GM21515 (cell line): Measurements from ENCODE around the gene HYAL3.
"Not testable (repeated sequence)": the region's sequence is repeated elsewhere in the genome, so short reads cannot be mapped to it uniquely, and the experiment has no call there.

Experiments
- ATAC-seq: cut with Tn5 transposase; IDR thresholded peaks from one replicate; pipeline ENCODE4 v1.9.1; 2021; ENCODE audit not compliant: unreplicated experiment

Gene HYAL3

DNA sequence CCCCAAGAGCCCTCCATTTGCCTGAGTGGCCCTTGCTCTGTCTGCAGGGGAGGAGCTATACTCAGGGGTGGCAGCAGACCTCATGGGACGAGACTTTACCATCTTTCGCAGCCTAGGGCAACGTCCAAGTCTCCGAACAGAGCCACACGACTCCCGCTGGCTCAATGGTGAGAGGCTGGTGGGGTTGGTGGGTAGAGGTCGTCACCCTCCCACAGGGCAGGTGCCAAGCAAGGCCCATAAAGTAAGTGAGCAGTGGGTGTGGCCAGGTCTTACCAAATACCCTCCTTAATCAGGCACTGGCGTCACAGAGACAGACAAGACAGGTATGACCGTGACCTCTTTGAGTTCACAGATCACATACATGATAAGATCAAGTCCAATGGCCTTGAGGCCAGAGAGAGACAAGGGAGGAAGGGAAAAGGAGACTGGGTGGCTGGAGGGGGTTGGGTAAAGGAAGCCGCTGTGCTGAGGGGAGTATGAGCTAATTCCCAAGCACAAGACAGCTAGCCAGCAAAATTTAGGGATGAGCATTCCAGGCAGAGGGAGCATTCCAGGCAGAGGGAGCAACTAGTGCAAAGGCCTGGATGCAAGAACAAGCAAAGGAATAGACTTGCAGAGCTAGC is 27.8 kb downstream of the HYAL3 start:
- ATAC-seq, result no peak

DNA sequence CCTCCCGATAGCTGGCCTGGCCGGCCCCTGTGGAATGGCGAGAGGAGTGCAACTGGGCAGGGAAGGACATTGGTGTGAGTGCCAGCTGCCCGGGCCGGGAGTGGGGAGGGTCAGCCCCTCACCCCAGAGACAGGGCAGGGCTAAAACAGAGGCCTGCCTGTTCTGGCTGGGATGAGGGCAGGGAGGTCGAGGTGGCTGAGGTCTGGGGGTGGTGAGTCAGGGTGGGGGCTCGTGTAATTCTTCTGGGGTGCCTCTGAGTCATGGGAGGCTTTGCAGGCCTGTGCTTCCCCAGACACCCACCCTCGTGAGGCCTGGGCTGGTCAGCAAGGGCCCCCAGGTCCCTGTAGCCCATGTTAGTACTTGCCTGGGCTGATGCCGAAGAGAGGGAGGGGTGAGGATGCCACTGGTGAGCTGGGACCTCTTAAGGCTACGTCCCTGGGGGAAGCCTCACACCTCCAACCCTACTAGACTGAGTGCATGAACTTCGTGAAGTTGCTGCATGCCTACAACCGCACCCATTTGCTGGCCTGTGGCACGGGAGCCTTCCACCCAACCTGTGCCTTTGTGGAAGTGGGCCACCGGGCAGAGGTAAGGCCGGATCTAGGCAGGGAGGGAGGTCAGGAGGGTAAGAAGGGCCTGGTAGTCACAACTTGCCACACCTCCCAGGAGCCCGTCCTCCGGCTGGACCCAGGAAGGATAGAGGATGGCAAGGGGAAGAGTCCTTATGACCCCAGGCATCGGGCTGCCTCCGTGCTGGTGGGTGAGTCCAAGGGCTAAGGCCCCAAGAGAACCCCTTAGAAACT is 28.6 kb downstream of the HYAL3 start:
- no peak for ATAC-seq

DNA sequence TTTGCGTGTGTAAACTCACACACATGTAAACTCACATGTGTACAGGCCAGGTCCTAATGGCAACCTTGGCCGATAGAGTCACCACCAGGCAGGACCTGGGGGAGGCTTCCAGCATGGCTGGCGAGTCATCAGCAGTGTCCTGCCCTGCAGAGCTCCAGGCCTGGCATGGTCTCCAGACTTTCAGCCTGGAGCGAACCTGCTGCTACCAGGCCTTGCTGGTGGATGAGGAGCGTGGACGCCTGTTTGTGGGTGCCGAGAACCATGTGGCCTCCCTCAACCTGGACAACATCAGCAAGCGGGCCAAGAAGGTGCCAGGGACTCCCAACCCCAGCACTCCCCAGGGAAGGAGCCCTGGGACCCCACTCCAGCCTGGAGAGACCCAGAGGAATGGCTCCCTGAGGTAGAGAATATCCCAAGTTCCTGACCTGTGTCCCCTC is 29.2 kb downstream of the HYAL3 start:
- no peak for ATAC-seq

DNA sequence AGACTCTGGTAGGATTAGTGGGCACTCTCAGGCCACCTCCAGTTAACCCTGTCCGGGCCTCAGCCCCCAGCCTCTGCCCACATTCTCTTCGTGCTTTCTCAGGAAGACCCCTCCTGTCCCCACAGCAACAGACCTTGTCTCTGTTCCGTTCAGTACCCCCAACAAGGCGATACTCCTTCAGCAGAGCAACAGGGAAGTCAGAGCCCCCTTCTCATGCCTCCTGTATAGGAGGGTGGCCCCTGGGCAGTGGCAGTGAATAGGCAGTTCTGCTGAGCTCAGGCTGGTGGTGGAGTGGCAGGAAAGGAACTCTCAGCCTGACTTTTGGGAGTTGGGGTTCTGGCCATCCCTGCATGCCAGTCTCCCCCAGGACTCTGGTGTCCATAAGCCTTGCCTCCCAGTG is 29.7 kb downstream of the HYAL3 start:
- ATAC-seq, result no peak

DNA sequence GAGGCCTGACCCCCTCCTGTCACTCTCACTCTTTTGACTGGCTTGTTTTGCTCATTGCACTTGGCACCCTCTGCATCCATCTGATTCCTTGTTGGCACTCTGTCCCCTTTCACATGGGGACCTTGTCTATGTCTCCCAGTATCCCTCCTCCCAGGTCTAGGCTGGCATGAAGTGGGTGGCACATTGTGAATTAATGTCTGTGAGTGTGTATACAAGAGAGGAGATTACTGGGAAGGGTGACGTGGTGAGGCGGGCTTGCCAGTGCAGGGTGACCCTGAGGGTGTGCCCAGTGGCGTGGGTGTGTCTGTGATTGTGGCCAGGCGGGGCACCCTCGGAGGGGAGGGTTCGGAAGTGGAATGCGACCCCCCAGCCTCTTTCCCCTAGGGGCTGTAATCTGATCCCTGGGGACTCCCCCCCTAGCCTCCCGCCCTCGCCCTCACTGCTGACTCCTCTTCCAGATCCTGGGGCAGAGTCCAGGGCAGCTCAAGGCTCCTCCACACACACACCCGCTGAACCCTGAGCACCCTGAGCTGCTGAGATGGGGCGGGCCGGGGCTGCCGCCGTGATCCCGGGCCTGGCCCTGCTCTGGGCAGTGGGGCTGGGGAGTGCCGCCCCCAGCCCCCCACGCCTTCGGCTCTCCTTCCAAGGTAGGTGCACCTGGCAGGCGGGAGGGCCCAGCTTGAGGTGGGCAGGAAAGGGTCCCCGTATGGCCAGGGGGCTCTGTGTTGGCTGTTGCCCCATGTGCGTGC is 30.3 kb downstream of the HYAL3 start, which contains the start of gene SEMA3B:
Gene SEMA3B (plus strand): TSS at position 445 of the 749 bp plus-strand sequence. CDS start 94 bp downstream, at position 539.
- no peak for ATAC-seq

DNA sequence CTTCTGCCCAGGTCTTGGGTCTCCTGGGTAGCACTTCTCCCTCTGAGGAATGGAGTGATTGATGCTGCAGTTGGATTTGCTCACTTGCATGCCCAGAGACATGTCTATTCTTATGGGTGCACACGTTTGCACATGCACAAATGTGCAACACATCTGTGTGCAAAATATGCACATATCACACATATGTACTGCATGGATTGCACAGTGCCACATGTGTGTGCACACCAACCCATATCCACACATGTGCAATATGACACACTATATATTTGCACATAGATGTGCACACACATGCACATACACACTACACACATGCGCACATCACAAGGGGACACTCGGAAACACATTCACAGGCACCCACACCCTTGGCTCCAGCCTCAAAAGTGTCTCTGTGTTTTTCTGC is 30.9 kb downstream of the HYAL3 start:
- no peak for ATAC-seq

DNA sequence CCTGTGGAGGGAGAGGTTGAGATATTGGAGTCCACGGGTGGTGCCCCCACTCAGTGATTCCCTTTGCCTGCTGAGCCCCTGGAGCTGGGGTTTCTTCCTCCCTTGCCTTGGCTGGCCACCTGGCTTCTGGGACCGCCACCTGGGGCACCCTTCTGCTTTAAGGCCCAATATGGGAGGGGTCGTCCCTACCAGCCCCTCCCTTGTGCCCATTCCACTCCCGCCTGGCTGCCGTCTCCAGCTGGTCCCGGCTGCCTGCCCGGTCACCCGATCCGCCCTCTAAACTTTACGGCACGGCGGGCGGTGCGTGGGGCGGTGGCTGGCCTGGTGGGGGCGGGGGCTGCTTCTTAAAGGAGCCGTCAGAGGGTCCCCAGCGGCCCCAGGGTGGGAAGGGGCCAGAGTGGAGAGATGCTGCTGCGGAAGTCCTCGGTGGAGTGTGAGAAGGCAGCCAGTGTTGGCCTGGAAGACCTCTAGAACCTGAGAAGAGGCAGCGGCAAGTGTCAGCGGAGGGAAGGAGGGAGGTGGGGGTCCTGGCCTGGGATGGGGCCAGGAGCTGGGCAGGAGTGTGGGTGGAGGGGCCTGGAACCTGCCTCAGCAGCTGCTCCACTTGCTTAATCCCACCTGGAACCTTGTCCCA is 31.8 kb downstream of the HYAL3 start:
- no peak for ATAC-seq

DNA sequence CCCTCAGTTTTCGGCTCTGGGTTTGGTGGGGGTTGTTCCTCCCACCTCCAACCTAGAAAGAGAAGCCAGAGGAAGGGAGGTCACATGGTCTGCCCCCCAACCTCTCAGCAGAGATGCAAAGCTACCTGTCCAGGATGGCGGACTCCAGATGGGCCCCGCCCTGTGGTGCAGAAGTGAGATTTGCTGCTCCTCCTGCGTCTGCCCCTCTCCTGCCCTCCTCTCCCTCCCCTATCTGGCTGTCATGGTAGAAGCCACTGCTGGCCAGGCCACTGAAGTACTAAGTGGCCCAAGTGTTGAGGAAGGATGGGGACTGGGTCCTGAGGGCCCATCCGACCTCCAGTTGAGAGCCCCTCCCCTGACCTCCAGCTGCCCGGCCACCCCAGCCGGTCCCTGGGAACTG is 32.4 kb downstream of the HYAL3 start:
- no peak for ATAC-seq

DNA sequence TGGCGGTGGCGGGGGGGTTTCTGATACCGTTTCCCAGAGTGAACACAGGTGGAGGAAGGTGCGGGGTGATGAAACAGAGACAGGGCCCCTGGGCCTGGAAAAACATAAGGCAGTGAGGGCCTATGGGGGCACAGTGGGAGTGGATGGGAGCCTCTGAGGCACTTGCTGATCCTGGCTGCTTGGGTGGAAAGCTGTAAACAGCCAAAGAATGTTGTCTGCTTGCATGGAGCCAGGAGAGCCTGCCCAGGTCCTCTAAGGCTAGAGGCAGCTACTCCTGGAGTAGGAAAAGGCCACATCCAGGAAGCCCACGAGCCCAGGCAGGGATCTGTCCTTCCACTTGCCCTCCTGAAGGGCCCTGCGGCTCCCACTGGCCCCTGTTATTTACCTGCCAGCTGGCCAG is 33.2 kb downstream of the HYAL3 start:
- ATAC-seq, result no peak

DNA sequence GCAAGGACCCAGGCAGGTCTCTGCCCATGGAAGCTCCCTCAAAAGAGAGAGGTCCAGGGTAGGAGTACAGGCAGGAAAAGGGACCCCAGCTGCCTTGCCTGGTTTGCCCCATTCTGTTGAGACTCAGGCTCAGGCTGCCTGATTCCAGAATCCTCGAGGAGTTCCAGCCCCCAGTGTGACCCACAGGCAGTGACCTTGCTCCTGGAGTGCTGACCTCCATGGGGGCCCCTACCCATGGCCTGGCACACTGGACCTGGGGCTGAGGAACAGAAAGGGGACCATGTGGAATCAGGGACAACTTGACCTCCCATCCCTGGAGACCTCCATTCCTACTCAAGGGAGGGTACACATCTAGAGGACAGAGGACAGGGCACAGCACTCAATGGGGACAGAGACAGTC is 33.6 kb downstream of the HYAL3 start:
- no peak for ATAC-seq

DNA sequence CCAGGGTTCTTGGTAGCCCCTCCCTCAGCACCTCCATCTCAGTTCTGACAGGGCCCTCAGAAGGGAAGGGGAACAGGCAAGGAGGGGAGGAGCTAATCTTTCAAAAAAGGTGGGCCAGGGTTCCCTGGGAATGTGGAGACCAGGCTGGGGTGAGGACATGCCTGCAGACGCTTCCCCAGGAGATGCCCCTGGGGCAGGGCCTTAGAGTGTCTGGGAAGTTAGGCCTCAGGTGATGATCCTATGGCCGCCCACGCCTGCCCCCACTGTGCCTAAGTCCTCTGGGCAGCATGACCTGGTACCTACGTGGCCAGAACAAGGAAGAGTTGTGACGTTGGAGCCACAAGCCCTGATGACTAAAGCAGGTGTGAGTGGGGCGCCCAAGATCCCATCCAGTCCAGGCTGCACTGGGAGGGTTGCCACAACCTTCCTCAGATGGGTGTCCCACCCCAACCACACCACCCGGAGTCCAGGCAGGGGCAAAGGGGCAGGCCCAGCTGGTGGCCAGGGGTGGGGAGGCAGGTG is 34.2 kb downstream of the HYAL3 start:
- ATAC-seq, result no peak

DNA sequence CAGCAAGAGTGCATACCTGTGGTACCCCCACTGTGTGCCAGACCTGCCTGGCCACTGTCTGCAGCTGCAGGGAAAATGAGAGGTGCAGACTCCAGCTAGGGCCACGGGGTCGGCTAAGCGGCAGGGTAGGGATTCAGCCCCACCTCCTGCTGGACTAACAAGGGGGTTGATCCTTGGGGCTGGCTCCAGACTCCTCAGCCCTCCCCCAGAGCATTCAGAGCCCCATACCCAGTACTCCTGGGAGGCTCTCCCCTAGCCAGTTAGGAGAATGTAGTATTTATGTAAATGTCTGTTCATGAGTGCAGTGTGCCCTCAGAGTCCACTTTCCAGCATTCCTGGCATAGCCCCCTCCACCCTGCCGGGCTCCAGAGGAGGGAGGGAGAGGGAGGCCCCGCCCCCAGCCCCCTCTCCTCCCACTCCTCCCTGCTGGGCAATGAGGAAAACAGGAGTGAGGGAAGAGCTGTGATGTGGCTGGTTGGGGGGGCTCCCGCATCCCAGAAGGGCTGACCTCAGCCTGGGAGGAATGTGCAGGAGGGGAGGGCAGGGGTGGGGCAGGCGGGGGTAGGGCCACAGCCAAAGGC is 34.7 kb downstream of the HYAL3 start:
- ATAC-seq, result no peak

DNA sequence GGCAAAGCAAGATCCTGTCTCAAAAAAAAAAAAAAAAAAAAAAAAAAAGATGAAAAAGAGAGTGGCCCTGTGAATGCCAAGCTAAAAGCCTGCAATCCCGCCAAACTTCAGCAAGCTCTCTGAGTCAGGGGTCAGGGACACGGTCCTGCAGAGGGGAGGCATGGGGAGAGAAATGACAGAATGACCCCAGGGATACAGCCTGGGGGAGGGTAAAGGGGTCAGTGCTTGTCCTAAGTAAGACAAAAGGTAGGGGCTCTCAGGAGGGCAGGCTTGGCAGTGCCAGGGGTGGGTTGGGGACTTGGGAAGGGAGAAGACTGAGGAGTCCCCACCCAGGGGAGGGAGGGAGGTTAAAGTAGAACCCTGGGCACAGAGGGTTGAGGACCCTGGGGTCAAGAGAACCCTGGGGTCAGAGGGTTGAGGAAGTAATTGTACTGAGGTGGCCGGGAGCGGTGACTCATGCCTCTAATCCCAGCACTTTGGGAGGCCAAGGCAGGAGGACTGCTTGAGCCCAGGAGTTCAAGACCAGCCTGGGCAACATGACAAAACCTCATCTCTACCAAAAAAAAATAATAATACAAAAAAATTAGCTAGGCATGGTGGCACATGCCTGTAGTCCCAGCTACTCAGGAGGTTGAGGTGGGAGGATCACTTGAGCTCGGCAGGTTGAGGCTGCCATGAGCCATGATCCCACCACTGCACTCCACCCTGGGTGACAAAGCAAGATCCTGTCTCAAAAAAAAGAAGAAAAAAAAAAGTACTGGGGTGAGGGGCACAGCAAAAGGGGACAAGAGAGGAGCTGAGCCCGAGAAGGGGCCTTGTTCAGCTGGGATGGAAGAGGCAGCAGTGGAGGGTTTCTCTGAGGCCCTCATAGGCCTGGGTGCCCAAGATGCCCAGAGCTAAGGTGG is 35.5 kb downstream of the HYAL3 start:
- no peak for ATAC-seq

DNA sequence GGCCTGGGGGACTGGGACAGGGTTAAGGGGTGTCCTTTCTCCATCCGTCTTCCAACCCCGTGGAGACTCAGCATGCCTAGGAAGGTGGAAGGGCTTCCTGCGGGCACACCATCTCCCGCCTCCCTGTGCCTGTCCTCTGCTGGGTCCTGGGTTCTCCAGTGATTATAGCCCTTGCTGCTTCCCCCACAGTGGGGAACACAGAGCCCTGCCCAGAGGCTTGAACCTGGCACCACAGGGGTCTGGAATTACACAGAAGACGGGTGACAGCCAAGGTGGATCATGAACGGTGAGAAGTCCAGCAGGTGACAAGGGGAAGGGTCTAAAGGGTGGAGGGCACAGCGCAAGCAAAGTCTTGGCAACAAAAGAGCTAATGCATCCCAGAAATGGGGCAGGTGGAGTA is 36.4 kb downstream of the HYAL3 start:
- no peak for ATAC-seq

DNA sequence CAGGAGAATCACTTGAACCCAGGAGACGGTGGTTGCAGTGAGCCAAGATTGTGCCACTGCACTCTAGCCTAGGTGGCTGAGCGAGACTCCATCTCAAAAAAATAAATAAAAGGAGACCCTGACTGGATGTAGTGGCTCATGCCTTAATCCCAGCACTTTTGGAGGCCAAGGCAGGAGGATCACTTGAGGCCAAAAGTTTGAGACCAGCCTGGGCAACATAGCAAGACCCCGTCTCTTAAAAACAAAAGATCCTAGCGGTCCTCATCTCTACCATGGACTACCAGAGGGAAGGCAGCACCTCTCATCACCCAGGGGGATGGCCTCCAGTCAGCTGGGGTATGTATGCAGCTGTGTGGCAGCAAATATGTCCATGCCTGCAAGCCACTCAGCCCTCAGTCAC is 37.0 kb downstream of the HYAL3 start:
- ATAC-seq, result not testable (repeated sequence)

DNA sequence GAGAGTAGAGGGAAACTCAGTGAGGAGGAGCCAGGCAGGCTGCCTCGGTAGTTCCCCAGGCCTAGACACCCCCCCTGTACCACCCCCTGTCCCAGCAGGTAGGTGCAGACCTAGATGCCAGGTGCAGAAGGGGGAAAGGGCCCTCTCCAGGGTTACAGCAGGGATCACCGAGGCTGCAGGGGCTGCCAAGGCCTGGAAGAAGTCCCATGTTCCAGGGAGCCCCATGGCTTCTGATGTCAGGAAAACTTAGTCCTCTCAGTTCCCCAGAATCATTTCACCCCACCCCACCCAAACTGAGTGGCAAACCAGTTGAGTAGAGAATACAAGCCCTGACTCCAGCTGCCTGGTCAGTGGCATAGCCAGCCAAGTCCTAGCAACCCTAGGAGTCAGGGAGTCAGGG is 37.7 kb downstream of the HYAL3 start:
- ATAC-seq, result no peak

DNA sequence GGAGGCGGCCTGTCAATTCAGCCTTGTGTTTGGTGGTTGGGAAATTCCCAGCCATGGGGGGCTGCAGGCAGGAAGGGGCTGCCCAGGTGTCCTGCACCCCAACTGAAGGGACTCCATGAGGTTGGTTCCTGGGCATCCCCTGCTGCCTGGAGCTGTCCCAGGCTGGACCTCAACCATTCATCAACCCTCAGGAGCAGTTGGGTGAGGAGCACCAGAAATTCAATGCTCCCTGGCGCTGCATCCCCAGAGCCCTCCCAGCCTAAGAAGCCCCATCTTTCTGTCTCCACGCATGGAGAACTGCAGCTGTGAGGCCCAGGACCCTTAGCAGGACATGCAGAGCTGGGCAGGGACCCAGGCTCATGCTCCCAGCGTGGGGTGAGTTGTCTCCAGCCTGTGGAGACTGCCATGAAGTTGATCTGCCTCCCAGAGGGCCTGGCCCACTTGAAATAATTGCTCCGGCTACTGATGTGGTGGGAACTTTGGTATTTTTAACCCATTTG is 38.2 kb downstream of the HYAL3 start:
- ATAC-seq, result no peak

DNA sequence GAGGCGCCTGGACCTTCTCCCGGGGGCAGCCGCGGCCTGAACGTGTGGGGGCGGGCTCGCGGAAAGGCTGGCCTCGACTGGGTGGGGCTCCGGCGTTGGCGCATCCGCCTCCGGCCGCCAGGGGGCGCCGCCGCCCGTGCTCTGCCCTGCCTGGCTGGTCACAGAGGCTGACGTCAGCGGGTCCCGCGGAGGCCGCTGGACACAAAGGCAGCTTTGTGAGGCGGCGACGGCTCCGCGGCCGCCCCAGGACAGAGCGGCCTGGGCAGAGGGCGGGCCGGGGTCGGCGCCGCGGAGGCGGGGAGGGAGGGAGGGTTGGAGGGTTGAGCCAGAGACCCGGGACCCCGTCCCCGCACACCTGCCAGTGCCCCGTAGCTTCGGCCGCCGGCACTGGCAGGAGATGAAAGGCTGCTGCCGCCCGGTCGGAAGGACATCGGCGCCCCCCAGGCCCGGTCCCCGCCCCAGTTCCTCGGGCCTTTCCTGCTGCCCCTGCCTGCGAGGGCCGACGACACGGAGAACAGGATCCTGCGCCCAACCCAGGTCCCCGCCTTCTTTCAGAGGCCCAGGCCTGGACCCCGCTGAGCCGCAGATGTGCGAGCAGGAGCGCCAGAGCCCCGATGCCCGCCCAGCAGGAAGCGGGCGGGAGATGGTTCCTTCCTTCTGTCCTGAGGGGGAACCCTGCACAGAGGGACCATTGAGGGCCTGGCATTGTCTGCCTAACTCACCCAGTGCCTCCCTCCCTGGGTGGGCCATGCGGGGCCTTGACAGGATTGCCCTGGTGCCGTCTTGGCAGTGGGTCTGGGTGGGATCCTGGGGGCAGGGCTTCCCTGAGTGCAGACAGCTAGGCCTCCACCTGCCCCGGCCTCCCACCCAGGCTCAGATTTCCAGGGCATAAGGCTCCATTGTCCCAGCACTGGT is 38.9 kb downstream of the HYAL3 start:
- ATAC-seq, result peak; percentile 68
